GM12874 (cell line): ENCODE measurements around the gene AGPAT4.

Experiments used
- TF ChIP-seq, protein P1 (sequence below): IDR thresholded peaks from 2 replicates; pipeline ENCODE4 v1.5.1; 2011; ENCODE audit warnings: low read depth, mild to moderate bottlenecking, control low read depth, low read length, moderate library complexity; ENCODE audit not compliant: insufficient read depth

AGPAT4 gene

DNA sequence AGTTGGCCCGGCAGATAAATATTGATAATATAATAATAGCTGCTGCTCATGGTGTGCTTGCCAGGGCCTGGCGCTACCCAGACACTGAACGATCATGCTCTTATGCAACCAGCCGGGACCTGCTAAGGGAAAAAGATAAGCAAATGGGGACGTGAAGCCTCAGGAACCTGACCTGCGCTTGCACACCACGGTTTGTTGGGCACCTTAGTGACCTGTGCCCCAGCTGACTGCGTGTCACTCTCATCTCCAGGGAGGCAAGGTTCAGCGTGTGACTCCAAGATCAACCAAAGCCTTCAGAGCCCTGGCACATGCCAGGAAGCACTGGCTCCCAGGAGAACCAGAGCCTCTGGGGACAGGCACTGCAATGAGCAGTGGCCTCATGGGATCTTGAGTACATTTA lies 111.1 kb downstream of the AGPAT4 start:
- TF ChIP-seq, protein P1, sequence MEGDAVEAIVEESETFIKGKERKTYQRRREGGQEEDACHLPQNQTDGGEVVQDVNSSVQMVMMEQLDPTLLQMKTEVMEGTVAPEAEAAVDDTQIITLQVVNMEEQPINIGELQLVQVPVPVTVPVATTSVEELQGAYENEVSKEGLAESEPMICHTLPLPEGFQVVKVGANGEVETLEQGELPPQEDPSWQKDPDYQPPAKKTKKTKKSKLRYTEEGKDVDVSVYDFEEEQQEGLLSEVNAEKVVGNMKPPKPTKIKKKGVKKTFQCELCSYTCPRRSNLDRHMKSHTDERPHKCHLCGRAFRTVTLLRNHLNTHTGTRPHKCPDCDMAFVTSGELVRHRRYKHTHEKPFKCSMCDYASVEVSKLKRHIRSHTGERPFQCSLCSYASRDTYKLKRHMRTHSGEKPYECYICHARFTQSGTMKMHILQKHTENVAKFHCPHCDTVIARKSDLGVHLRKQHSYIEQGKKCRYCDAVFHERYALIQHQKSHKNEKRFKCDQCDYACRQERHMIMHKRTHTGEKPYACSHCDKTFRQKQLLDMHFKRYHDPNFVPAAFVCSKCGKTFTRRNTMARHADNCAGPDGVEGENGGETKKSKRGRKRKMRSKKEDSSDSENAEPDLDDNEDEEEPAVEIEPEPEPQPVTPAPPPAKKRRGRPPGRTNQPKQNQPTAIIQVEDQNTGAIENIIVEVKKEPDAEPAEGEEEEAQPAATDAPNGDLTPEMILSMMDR: no peak

DNA sequence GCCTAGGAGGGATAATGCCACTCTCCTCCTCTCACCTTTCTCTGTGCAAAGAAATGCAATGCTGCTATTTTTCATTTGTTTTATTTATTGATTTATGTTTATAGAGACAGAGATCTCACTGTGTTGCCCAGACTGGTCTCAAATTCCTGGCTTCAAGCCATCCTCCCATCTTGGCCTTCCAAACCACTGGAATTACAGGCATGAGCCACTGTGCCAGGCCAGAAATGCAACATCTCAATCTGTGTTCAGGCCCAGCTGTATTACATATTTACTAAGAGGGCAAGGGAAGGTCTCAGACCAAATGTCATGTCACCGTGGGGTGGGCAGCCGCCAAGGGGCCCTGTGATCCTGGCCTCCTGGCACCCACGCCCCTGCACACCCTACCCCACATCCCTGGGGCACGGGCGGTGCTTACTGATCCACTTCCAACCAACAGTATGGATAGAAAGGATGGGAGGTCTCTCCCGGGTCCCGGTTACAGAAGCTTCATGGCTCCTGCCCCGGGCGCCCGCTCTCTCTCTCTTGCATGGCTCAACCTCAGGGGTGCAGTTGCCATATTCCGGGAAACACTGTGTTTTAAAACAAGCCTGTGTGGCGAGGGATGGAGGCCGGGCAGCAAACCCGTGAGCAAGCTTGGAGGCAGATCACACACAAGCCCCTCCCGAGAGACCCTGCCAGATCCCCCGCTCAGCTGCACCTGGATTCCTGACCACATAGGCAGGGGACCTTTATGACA lies 111.8 kb downstream of the AGPAT4 start:
- TF ChIP-seq, protein P1: no peak

DNA sequence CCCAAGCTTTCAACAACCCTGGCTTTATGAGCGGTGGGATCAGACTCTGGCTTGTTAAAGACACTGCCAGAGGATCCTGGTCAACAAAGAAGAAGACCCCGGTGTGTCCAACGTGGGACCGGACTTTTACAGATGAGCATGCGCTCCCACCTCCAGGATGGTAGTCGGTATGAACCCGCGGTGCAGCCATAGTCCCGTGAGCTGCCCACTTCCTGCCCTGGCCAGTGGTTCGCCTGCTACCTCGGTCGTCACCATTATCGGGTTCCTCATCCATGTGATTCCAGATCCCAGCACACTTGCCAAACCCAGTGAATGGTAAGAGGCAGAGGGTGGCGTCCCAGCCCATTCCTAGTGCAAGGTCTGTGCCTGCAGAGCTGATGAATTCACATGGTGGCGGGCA lies 112.7 kb downstream of the AGPAT4 start:
- TF ChIP-seq, protein P1: no peak

DNA sequence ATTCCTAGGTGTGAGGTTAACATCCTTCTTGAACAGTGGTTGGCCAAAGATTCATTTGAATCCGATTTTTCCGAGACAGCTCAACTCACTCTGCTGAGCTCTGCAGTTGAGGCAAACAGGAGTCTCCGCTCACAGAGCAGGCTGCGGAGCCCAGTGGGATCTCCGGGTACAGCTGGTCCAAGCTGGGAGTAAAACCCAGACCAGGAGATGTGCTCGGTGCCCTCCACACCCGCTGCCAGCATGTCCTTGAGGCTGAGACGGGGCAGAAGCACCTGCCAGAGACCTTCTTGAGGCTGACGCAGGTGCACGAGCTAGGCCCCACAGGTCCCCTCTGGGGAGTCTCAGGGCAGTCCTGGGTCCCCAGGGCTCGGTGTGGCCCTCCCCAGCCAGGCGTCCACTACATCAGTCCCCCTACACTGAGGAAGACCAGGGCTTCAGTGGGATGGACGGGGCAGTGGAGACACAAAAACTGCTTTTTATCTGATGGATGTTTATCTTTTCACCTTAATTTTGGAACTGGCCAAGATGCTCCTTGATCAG lies 119.0 kb downstream of the AGPAT4 start:
- TF ChIP-seq, protein P1: no peak

DNA sequence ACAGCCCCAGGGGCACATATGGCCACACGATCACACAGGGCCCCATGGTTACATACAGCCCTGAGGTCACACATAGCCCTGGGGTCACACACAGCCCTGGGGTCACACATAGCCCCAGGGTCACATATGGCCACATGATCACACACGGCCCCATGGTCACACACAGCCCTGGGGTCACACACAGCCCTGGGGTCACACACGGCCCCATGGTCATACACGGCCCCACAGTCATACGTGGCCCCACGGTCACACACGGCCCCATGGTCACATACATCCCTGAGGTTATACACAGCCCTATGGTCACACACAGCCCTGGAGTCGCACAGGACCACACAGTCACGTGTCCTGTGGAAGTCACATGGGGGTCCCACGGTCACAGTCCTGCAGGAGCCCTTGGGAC lies 120.1 kb downstream of the AGPAT4 start:
- TF ChIP-seq, protein P1: no peak

DNA sequence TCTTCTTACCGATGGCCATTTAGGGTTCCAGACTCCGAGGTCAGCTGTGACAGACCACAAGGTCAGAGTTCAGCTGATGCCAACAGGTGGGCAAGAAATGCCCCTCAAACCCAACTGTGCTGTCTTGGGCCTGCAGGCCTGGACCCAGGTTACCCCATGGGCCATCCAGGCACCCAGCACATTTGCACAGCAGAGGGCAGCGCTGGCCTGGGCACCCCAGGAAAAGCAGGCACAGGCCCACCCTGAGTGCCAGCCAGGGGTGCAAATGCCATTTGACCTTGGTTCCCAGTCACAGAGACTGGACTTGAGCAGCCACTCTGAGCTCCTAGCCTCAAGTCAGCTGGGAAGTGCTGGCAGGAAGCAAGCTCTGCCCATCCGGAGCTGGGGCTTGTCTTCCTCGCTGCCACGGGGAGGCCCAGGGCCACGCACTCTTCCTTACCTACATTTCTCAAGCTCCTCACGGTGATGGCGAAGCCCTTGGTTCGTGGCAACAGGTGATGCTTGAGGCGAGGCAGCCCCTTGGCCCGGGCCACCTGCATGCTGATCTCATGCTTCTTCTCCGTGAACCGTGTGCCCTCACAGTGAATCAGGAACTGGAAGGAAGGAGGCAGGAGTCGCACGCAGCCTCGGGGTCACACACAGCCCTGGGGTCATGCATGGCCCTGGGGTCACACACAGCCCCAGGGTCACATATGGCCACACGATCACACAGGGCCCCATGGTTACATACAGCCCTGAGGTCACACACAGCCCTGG lies 120.8 kb downstream of the AGPAT4 start:
- TF ChIP-seq, protein P1: no peak

DNA sequence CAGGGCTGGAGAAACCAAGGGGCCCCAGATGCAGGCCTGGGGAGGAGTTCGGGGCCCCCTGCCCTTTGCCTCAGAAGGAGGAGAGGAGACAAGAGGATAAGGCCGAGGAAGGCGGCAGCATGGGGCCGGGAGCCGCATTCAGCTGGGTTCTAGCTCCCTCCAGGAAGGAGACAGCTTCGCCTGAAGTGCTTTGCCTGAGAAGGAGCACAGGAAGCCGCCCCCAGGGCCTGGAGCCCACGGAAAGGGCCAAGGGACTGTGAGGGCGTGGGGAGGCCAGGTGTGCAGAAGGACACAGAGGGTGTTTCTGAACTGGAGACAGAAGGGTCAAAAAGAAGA lies 121.4 kb downstream of the AGPAT4 start:
- TF ChIP-seq, protein P1: no peak
